ENCODE measurements around the gene METTL16.

DNA sequence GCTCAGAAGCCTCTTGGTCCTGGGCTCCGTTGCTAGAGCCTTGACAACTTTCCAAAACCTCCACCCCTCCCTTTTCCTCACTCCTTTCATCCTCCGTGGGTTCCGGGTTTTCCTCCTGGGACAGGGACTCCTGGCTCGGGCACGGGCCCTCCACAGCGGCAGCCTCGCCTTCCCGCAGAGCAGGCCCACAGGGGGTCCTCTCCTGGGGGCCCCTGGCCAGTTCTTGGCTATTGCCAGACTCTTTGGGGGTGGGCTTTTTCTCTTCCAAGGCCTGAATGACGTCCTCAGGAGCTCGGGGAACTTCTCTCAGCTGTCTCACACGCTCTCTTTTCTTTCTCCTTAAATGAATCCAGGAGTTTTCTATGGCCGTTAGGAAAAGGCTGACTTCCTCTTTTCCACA is 91.5 kb downstream of the METTL16 start:
- TF ChIP-seq FOXM1 (IDR thresholded peaks at IDR 0.05; ENCODE audit: low read depth) (no peak), EP300 (IDR thresholded peaks at IDR 0.05; ENCODE audit: borderline replicate concordance in 1 of 2, low read depth in 1 of 2, low read length in 1 of 2) (no peak), MXI1 (IDR thresholded peaks at IDR 0.05; ENCODE audit: low read depth, low read length) (no peak), MAX (IDR thresholded peaks at IDR 0.05; ENCODE audit: low read depth) (no peak)
- TF ChIP-seq, protein P1, sequence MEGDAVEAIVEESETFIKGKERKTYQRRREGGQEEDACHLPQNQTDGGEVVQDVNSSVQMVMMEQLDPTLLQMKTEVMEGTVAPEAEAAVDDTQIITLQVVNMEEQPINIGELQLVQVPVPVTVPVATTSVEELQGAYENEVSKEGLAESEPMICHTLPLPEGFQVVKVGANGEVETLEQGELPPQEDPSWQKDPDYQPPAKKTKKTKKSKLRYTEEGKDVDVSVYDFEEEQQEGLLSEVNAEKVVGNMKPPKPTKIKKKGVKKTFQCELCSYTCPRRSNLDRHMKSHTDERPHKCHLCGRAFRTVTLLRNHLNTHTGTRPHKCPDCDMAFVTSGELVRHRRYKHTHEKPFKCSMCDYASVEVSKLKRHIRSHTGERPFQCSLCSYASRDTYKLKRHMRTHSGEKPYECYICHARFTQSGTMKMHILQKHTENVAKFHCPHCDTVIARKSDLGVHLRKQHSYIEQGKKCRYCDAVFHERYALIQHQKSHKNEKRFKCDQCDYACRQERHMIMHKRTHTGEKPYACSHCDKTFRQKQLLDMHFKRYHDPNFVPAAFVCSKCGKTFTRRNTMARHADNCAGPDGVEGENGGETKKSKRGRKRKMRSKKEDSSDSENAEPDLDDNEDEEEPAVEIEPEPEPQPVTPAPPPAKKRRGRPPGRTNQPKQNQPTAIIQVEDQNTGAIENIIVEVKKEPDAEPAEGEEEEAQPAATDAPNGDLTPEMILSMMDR (IDR thresholded peaks at IDR 0.05) = no peak

Measured in SK-N-SH (cell line).